GM18870 (cell line): ENCODE data around the gene EMX1.
"Not testable (repeated sequence)": the region's sequence is repeated elsewhere in the genome, so short reads cannot be mapped to it uniquely, and the experiment has no call there.

Experiments
- ATAC-seq: cut with Tn5 transposase; IDR thresholded peaks from one replicate; pipeline ENCODE4 v1.9.1; 2021; ENCODE audit warnings: moderate library complexity; ENCODE audit not compliant: unreplicated experiment

EMX1 gene

DNA sequence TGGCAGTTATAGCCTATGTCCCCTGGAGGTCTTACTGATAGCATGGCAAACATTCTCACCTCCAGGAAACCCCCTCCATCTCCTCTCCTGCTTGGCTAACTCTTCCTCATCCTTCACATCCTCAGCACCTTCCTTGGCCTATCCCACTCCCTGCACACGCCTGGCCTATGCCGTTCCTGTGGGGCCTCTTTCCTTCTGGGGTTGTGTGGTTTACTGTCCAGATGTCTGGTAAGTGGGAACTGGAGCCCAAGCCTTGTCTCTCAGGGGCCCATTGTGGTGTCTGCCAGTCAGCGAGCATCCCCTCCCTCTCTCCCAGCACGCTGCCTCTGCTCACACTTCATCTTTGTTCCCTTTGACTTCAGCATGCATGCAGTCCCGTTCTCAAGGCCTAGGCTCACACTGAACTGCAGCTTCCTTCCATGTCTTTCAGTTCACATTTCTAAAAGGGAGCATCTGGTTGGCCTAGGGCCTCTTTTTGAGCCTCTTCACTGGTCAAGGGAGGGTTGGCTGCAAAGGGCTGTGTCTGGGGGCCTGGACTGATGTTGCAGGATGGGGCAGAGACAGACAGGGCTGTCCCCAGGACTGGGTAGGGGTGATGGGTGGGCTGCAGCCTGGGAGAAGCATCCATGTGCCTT, 17.0 kb upstream of the EMX1 start:
- no peak for ATAC-seq

DNA sequence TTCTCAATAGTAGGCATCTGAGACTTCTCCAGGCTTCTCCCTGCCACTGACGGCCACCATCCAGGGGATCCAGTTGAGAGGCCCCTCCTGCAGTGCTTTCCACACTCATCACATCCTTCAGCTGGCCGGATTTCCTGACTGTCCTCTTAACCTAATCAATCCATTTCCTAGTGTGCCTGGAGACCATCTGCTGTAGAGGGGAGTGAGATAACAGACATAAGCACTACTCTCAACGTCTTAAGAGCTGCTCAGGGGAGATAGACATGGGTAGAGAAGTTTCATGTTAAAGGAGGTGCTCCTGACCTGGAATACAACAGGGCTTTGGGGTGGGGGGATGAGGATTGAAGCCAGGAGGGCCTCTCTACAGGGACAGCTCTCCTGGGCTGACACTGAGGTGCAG, 15.9 kb upstream of the EMX1 start:
- ATAC-seq, result no peak

DNA sequence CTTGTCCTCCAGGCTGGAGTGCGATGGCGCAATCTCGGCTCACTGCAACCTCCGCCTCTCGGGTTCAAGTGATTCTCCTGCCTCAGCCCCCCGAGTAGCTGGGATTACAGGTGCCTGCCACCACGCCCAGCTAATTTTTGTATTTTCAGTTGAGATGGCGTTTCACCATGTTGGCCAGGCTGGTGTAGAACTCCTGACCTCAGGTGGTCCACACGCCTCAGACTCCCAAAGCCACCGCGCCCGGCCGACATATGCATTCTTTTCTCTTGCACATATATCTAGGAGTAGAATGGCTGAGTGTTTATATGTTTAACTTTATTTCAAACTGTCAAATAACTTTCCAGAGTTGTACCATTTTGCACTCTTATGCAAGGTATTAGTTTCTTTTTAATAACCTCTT, 9.9 kb upstream of the EMX1 start:
- ATAC-seq, result not testable (repeated sequence)

DNA sequence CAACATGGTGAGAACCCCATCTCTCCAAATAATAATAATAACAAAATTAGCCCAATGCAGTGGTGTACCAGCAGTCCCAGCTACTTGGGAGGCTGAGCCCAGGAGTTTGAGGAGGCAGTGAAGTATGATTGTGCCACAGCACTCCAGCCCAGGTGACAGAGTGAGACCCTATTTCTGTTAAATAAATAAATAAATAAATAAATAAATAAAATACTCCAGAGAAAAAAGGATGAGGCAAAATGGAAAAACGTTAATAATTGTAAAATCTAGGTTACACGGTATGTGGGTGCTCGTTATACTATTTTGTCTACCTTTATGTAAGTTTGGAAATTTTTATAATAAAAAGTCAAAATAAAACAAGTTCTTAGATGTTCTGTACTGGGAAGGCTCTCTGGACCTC, 8.6 kb upstream of the EMX1 start:
- ATAC-seq, result no peak

DNA sequence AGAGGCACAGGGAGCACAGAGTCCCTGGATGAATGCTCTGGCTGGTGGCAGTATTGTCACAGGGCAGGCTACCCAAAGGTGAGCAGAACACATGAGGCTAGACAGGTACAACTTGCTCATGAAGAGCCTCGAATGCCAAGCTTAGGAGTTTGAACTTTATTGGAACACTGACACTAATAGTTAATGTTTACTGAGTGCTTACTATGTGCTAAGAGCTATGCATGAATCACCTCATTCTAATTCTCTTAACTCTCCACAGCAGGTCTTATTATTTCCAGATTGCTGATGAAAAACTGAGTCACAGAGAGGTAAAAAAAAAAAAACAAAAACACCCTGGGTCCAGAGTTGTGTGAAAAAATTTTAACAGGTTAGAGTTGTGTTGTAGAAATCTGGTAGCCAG, 6.1 kb upstream of the EMX1 start:
- ATAC-seq, result no peak

DNA sequence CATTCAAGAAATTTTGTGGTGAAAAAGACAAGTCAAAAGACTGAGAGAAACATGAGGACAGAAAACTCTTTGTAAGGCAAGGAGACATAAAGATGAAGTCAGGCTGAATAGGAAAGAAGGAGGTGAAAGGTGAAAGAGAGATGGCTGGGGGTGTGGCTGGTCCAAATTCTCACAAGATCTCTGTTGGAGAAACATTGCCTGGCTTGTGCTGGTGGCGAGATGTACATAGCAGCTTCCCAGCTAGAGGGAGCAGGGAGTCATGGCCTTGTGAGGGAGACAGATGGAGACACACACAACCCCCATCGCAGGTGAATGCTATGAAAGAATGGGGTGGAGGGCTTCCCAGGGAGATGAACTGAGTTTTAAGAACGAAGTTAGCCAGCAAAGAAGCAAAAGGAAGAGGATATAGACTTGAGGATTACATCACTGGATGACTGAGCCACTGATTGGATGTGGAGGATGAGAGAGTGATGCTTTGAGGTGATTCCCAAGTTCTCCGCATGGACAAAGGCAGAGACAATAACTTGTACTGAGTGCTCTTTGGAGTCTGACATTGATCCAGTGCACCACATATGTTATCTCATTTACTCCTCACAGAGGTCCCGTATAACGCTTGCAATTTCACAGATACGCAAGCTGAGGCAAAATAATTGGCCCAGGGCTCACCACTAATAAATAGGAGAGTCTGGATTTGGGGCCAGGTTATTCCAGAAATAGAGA, 3.7 kb upstream of the EMX1 start:
- ATAC-seq, result no peak

DNA sequence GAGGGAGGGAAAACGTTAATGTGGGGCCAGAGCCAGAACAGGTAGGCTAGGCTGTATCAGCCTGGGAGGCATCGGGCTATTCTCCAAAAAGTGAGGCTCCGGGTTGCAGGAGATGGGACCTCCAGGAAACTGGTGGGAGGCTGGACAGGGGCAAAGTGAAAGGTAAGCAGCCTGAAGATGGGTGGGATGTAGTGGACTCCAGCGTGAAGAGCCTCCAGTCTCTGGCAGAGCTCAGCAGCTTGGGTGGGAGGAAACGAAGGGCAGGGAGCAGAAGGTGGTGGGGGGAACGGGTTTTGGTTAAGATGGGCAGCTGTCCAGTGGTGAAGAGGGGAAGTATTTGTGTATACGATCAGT, 3.1 kb upstream of the EMX1 start:
- no peak for ATAC-seq

DNA sequence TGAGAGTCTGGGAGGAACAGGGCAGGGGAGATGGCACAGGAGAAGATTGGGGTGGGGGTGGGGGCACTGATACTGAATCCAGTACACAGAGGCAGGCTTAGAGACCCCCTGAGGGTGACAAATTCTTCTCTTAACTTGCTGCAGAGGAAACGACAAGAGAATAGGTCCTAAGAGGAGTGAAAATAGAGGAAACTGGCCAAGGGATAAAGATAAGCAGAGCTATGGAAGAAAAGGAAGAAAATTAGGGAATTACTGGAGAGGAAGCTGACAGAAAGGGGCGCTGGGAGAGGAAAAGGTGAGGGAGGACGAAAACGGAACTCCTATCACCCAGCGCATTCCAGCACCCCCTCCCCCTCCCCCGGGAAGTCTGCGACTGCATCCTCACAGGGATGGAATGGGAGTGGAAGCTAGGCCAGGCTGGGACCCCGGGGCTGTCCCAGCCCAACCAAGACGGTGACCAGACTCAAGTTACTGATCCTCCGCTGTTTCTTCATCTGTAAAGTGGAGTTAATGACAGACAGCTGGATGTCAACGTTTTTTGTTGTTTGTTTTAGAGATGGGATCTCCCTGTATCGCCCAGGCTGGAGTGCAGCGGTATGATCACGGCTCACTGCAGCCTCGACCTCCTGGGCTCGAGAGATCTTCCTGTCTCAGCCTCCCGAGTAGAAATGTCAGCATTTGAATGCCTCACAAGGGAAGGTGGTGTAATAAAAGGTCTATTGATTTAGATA, 2.6 kb upstream of the EMX1 start:
- ATAC-seq, result no peak

DNA sequence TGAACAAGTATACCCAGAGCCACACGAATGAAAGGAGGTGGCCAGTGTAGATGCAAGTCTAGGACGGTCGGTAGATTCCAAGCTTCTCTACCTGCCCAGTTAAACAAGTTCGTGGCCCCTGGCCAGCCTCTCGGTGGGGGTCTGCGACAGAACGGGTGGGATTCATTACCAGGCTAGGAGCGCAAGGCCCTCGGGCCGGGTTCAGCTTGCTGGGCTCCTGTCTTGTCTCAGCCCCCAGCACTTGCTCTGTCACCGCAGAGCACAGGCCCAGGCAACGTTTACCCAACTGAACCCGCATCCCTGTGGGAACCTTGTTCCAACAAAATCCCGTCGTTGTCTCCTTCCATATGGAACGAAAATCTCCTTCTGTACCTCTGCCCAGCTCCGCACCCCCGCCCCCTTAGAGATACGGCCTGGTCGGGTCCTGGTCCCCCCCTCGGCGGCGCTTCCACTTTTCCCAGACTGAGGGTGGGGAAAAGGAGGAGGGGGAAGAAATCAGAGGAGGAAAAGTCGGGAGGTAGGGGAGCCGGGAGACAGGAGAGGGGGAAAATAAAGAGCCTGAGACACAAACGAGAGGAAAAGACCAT, 1.9 kb upstream of the EMX1 start:
- no peak for ATAC-seq

DNA sequence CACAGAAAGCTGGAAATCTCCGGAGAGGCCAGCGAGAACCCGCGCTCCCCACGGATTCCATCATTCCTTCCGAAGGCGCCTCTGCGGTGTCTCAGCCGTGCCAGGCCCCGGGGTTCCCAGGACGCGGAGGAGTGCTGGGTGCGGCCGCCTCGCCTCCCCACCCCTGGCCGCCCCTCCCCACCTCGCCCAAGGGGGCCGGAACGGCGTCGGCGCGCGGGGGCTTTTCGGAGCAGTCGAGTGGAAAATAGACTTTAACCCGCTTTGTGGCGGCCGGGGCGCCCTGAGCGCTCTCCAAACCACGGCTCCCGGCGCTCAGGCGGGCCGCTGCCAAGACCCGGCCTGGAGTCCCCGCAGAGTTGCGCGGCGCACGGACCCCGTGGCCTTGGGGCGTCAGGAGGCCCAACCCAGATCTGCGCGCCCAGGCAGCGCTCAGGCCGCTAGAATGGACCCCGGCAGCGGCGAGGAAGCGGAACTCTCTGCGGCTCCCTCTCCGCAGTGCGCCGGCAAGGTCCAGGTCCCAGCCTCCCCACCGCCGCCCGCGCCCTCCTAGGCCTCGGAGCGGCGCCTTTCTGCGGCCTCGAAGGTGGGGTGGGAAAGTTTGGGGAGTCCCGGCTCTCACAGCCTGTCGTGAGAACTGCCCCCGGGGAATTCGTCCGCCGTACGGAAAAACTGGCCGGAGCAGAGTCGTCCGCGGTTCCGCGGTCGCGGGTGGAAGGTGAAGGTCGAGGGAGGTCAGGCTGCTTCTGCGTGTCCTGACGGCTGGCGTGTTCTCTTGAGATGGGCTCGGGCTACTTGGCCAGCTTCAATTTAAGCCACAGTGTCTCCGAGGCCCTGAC, 1.2 kb upstream of the EMX1 start:
- peak; percentile 49 for ATAC-seq

DNA sequence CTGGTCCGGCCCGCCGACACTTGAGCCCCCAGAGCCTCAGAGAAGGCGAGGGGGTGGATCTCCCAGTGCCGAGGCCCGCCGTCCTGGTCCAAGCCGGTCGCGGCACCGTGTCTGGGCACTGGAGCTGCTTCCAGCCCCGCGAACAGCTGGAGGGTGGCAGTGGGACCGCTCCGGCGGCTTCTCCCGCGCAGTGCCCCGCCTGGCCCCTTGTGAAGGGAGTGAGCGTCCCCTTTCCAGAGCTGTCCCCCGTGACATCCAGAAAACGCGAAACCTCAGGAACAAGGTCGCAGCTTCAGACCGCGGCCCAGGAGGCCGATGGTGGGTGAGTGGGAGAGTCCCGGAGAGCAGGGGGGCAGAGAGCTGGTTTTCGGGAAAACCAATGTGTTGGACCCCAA, 579 bp upstream of the EMX1 start:
- peak; percentile 1 for ATAC-seq

DNA sequence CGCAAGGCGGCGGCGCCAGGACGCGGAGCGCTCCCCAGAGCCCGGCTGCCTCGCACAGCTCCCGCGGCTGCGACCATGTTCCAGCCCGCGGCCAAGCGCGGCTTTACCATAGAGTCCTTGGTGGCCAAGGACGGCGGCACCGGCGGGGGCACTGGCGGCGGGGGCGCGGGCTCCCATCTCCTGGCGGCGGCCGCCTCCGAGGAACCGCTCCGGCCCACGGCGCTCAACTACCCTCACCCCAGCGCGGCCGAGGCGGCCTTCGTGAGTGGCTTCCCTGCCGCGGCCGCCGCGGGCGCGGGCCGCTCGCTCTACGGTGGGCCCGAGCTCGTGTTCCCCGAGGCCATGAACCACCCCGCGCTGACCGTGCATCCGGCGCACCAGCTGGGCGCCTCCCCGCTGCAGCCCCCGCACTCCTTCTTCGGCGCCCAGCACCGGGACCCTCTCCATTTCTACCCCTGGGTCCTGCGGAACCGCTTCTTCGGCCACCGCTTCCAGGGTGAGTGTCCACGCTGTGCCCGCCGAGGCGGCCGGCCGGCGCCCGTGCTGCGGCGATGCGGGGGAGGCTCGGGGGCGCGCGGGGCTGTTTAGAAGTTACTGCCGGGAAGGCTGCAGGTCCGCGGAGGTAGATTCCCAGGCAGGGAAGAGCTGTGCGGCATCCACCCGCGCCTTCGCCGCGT, 696 bp downstream of the EMX1 start:
- no peak for ATAC-seq

DNA sequence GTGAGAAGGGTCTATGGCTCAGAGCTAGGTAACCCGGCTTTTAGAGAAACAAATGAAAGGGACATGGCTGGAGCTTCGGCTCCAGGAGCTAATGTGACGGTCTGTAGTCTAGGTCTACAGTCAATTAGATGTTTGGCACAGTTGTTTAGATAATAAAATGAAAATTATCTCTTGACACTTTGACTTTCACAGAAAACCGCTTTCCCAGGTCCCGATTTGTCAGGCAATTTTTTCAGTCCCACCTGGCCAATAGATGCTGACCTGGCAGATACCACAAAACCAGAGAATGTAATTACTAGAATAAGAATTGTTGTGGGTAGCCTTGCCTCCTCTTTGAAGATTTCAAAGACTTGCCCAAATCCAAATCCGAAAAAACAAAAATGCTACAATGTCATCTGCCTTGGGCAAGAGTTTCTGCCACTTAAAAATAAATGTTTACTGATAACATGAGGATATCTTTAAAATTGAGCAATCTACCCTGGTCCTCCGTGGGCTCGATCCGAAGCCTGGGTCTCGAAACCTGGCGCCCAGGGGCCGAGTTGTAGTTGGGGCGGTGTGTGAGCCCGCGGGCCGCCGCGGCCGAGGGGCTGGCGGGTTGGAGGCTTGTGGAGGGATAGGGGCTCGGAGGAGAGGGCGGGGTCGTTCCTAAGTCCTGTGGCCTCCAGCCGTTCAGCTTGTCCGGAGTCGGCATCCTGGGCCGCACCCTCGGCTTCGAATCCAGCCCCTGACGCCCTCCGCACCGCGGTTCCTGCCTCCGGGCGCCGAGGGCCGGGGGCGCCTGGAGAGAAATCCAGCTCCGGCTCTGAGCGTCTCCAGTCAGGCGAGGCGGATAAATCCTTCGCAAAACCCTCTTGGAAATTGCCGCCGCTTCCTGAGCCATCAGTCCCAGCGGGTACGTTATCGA, 2.3 kb downstream of the EMX1 start:
- no peak for ATAC-seq

DNA sequence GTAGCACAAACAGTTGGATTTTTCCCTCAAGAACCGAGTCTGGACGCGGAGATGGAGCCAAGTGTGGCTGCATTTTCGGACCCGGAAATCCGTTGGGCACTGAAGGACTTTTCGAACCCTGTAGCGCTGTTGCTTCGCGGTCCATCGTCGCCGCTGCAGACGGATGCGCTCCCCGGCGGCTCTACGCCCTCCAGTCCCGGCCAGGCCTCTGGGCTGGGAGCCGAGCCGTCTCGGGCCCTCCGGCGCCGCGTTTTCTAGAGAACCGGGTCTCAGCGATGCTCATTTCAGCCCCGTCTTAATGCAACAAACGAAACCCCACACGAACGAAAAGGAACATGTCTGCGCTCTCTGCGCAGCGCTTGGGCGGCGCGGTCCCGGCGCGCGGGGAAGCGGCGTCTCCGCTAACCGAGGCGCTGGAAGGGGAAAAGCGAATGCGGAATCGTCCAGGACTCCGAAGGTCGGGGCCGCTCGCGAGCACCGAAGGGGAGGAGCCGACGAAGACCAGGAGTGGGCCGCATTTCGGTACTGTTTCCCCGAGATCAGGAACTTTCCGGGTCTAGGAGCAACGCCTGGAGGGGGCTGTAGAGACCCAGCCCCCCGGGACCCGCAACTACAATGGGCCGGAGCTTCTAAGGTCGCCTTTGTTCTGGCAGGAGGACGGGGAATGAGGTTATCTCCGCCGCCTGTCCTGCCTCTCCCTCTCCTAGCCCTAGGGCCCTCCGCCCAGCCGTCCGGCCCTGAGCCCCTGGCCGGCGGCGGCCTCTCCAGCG, 3.2 kb downstream of the EMX1 start:
- ATAC-seq, result no peak

DNA sequence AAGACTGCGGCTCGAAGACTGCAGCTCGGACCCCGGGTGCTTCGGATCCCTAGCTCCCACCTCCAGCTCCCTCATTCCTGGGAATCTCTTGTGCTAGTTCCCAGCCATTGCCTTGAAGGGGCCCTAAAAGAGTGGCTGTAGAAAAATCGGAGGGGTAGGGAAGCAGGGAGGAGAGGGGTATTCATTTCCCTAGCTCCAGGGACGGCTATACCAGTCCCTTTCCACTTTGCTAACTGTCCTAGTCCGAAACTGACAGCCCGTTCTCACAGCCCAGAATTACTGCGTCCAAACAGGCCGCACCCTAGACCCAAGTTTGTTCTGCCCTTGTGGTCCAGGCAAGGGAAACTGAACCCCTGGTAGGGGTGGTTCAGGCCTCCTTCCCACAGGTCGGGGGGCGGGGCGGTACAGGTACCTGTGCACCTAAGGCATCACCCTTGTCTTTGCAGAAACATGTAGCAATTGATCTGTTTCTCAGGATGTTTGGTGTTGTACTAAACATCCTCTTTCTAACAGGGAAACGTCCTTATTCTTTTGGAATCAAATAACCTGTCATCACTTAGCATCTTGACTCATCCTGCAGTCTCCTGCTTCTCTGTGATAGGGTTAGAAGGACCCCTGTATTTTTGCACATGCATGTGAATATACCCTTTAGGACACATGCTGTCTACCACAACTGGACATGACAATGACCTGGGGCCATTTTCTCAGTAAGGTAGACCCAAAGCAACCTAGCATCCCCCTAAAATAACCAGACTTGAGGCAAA, 4.0 kb downstream of the EMX1 start:
- ATAC-seq, result no peak

DNA sequence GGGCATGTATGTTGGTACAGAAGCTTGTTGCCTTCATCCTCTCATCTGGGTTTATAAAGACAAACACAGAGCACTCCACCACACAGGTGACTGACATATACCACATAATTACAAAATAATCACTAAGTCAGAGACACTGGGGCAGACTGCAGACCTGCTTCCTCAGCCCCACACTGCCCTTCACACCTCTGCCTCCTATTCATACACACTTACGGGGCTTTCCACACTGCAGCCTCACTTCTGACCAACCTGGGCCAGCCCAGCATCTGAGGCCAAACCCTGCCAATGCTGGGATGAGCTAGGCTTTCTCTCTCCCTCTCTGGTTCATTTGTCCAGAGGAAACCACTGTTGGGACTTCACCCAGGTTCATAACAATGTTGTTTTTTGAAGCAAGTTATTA, 4.5 kb downstream of the EMX1 start:
- ATAC-seq, result no peak

DNA sequence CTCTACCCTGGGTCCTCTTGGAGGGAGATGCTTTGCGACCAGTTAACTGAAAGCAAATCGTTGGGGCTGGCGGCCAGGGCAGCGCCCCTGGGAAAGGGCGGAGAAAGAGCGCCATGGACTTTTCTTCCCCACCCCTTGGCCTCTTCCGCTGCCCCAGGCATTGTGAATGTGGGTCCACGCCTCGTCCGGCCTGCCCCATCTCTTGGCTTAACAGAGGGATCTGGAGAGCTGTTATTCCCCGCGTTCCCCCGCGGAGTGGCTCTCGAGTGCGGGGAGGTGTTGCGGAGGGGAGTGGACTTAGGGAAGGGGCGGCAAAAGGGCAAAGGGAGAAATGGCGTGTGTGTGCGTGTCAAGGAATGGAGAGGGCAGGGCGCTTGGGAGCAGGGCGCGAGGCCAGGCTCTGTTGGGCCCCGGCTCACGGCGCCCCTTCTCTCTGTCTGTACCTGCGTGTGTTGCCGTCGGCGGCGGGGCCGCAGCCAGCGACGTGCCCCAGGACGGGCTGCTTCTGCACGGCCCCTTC, 6.6 kb downstream of the EMX1 start:
- no peak for ATAC-seq
